Midbrain (tissue), 1 donor: ENCODE data around the gene PACRGL.
"Not testable (repeated sequence)": the region's sequence is repeated elsewhere in the genome, so short reads cannot be mapped to it uniquely, and the experiment has no call there.

Experiments
- DNase-seq: peaks from one replicate; lab custom pipeline; 2025; lab: John Stamatoyannopoulos, UW

PACRGL gene

DNA sequence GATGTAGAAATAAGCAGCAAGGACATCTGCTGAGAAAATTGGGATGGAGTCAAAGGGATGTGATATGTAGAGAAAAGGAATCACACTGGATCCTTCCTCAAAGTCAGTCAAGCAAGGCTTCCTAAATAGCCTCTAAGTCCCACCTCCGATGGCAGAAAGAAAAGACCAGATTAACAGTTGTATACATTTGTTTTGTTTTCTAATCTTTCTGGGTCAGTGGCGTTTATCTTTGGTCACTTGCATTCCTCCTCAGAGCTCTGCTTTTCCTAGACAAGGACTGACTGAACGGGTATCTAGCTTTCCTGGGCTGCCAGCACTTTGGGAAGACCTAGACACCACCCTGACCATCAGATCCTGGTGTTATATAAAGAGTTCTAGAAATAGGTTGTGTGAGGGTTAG lies 23.2 kb downstream of the PACRGL start:
- DNase-seq: no peak

DNA sequence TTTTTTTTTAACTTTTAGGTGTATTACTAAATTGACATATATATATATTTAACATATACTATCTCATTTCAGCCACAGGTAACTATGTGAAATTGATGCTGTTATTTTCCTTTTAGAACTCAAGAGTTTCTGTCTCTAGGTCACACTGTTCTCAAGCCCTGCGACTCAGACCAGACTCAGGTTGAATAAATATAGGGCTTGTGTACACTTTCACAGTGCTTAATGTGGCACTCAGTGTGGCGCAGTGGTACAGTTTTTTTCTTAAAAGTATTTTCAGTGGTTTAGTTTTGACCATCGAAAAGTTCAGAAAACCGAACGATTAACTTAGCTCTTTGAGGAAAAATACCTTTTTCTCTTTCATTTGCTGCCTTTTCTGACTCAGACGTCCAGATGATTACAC lies 24.7 kb downstream of the PACRGL start:
- no peak for DNase-seq

DNA sequence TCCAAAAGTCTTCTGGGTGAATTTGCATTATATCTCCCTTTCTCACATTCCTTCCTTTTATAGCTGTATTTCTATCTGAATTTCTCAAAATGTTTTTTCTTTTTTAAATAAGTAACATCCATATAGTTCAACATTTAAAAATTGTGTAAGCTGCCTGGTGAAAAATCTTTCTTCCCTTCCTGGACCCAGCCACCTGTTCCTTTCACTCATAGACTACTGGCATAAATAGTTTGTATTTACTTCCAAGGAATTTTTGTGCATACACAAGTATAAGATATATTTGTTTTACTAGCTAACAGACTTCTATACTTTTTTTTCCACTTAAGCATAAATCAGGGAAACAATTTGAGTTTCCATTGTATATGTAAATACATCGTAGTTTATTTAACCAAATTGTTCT lies 35.7 kb downstream of the PACRGL start:
- DNase-seq: no peak

DNA sequence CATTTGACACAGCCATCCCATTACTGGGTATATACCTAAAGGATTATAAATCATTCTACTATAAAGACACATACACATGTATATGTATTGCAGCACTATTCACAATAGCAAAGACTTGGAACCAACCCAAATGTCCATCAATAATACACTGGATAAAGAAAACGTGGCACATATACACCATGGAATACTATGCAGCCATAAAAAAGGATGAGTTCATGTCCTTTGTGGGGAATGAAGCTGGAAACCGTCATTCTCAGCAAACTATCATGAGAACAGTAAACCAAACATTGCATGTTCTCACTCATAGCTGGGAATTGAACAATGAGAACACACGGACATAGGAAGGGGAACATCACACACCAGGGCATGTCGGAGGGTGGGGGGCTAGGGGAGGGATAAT lies 45.7 kb downstream of the PACRGL start:
- not testable (repeated sequence) for DNase-seq

DNA sequence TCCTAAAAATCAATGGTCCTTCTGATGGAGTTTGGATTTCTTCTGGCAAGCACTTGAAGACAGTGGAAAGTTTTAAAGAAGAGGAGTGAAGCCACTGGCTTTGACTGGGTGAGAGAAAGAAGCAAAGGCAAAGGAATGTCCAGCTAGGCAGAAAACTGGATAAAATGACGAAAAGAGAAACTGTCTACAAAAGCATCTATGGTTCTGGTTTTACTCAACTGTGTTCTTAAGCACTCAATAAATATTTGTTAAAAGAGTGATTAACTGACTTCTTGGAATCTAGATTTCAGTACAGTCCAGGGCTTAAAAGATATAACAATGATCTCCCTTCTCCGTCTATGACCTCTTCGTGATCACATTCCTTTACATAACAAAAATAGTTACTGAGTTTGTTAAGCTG lies 52.4 kb downstream of the PACRGL start:
- DNase-seq: no peak

DNA sequence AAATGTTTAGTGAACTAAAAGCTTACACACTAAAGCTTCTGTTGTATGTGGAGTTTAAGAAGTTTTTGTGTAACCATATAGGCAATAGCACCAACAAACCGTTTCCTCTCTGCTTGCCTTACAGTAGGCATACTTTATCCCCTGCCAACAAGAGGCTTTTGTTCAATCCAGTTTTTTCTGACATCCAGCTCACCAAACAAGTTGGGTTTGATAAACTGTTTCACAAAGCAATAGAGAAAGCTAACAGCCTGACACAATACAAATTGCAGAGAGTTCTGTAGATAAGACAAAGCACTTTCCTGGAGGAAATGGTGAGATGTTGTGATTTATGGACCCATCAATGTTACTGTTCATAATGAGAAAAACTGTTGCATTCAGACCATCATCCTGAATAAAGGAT lies 53.8 kb downstream of the PACRGL start:
- no peak for DNase-seq

DNA sequence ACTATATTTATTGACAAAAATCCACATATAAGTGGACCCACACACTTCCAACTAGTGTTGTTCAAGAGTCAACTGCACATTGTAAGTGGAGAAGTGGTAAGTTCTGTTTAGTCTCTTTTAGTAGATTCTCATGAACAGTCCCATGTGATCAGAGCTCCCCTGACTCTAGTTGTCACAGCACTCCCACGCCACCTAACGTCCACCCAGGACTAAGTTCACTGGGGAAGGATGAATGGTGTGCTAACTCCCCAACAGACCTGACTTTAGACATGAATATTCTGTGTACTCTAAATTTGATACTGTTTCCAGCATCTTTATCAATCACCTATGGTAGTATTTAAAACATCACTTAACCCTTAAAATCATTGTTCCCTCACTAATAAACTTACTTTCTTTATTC lies 59.8 kb downstream of the PACRGL start:
- no peak for DNase-seq

DNA sequence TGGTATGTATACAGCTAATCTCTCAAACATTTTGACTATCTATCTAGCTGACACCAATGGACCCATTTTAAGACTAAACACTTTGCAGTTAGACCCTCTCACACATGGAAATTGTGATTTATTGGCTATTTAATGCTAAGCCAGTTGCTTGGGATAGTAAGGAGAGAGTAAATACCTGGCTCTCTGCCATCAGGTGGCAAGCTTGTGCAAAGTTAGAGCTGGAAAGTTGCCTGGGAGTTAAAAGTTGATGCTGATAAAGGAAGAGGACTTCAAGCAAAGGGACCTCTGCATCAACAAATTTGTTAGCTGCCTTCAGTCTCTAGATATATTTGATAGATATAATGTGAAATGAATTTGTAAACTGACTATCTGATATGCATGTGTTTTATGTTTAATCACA lies 61.1 kb downstream of the PACRGL start:
- no peak for DNase-seq

DNA sequence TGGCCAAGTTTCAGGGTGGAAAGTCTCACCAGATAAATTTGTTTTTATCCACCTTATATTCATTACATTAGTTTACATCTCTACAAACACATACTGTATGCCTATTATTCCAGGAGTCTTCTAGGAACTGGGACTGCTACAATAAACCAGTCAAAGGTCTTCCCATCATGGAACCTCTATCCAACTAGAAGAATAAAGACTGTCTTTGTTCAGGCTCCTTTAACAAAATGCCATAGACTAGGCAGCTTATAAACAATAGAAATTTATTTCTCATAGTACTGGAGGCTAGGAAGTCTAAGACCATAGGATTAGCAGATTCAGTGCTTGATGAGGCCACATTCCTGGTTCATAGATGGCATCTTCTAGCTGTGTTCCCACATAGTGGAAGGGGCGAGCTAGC lies 61.6 kb downstream of the PACRGL start:
- DNase-seq: no peak

DNA sequence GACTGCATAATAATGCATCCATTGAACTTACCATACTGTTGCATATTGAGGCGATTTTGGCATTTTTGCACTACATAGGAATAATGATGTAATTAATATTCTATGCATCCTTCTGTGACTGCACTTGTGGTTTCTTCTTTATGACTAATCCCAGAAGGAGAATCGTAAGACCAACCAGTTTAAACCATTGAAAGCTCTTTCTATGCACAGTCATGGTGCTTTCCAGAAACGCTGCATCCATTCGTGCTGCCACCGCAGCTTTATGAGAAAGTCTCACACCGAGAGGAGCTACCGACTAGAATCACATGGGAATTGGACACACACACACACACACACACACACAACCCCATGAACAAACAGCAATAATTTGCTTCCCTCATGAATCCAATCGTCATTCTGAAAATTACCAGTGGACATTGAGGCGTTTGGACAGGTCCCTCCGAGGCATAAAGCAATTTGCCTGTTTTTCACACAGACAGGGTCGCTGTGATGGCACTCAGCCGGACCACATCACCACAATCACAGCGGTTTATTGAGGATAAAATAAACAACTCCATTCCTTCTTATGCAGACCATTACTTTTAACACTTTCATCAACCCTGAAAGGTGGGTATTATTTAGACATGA lies 64.2 kb downstream of the PACRGL start:
- no peak for DNase-seq

DNA sequence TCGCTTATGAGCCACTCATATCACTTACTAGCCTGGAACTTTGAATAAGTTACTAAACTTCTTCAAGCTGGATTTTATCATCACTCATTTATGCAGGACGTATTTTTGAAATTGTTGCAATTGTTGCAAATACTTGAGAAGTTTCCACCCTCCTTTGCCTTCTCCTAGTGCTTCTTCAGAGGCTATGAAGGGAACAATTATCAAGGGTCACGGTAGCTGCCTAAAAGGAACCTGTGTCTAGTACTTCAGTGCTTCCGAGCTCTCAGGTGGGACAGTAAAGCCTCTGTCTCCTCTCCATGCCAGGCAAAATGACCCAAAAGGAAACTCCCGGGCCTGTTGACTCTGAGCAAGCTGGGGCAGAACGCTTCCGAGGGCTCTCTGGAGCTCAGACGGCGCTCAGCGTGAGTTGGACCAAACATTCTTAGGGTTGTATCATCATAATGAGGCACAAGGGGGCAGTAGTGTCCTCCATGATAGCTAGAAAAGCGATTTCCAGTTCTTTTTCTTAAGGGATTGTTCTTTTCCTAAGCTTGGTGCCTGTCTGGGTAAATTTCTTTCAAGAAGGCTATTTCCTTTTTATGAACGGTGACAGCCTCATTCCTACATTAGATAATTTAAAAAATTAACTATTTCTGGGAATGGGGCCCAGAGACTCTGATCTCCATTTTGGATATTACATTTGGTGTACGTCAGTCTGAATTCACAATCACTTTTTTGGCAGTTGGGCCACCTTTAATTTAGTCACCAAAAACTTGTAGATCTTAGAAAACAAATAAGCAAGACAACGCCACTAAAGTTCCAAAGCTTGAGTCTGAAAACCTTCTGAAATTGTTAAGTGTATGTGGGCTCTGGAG lies 73.1 kb downstream of the PACRGL start:
- DNase-seq: peak; percentile 80

DNA sequence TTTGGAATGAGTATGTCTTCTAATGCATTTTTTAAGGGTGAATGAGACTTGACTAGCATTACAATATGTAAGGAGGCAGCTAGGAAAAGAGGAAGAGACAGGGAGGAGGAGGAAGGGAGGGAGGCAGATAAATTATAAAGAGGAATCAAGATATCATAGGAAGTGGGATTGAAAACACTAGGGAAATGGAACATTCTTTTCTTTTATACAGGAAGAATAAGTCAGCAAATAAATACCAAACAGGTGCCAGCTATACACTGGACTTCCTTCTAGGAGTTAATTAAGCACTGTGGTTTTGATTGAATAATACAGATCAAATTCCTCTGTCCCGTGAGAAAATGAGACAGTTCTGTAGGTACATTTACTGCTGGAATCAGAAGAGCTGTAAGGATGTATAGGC lies 78.6 kb downstream of the PACRGL start:
- DNase-seq: no peak

DNA sequence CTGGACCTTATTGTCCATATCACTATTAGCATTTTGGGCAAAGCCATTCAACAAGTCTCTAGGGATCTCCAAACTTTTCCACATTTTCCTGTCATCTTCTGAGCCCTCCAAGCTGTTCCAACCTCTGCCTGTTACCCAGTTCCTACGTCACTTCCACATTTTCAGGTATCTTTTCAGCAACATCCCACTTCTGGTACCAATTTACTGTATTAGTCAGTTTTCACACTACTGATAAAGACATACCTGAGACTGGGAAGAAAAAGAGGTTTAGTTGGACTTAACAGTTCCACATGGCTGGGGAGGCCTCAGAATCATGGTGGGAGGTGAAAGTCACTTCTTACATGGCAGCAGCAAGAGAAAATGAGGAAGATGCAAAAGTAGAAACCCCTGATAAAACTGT lies 82.9 kb downstream of the PACRGL start:
- not testable (repeated sequence) for DNase-seq

DNA sequence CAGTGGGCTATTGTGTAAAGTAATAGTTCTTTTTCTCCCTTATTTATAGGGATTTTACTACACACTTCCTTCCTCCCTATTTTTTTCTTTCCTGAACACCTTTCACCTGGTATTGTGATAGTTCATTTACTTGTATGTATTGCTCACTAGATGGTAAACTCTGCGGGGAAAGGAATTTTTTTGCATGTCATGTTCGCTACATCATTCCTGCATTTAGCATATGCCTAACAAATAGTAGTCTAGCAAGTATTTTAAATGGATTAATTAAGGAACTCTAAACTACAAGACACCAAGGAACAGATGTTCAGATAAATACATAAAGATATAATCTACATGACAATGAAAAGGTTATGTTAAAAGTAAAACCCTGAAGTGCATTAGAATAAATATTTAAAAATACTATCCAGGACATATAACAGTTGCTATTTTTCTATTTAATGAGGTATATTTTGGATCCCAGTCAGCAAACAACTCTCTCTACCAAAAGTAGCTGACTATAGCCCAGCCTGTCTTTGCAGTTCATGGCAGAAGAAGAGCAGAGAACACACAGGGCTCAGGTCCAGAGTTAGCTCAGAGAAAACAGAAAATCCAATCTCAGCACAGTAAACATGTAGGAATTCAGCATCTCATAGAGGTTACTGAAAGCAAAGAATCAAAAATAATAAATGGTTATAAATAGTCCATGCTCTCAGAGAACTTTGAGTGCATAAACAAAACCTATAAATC lies 87.8 kb downstream of the PACRGL start:
- DNase-seq: no peak
